ENCODE data around the gene THBD.

GRCh38 chr20:23093613-23094012 is 44.1 kb upstream of the THBD start:
- TF ChIP-seq POLR2AphosphoS5 (IDR thresholded peaks at IDR 0.05; ENCODE audit: borderline replicate concordance, low read depth, low read length) (no peak), EZH2 (IDR thresholded peaks at IDR 0.05) (no peak)
